K562 (cell line): ENCODE measurements around the gene PFKFB2. TPM values are rescaled to one million over a fixed set of nuclear protein-coding genes. Genes with fewer than 3 reads are reported as not detected.

Source experiments
- CHD2 ChIP-seq: IDR thresholded peaks from 2 replicates; pipeline ENCODE4 v1.6.1; 2011; ENCODE audit warnings: low read depth, low read length
- CREM ChIP-seq: IDR thresholded peaks from 2 replicates; pipeline ENCODE4 v1.6.1; 2014; ENCODE audit warnings: antibody characterized with exemption, low read depth
- CTCF ChIP-seq, 3 experiments: IDR thresholded peaks in 2 of 3; conservative IDR thresholded peaks in 1 of 3; 2 replicates each; pipeline ENCODE4 v1.5.1; 2011 to 2012; ENCODE audit warnings: low read length in 3 of 3, mild to moderate bottlenecking in 3 of 3, control low read depth in 2 of 3, improper control_type of control experiment in 1 of 3, inconsistent platforms in 1 of 3, low read depth in 1 of 3, mixed read lengths in 1 of 3, moderate library complexity in 1 of 3; ENCODE audit not compliant: insufficient read depth in 2 of 3
- E2F6 ChIP-seq, 2 experiments: IDR thresholded peaks; 2 replicates each; pipeline ENCODE4 v1.6.1; 2011; ENCODE audit warnings: borderline replicate concordance in 1 of 2, control low read depth in 1 of 2, low read depth in 1 of 2, low read length in 1 of 2, mild to moderate bottlenecking in 1 of 2, mixed read lengths in 1 of 2, moderate library complexity in 1 of 2; ENCODE audit not compliant: insufficient read depth in 1 of 2, insufficient read length in 1 of 2, poor library complexity in 1 of 2, severe bottlenecking in 1 of 2; ENCODE audit errors: extremely low read depth in 1 of 2
- EP300 ChIP-seq: IDR thresholded peaks from 2 replicates; pipeline ENCODE4 v1.6.1; 2012; ENCODE audit warnings: low read length, improper control_type of control experiment
- ILK ChIP-seq: fragments of 450-650 bp; IDR thresholded peaks from 2 replicates; pipeline ENCODE4 v1.6.1; 2016; ENCODE audit warnings: missing genetic modification characterization, low read depth, mild to moderate bottlenecking, missing compliant biosample characterization, moderate library complexity, borderline replicate concordance
- MIER1 ChIP-seq: fragments of 450-650 bp; IDR thresholded peaks from 2 replicates; pipeline ENCODE4 v1.6.1; 2016; ENCODE audit warnings: antibody characterized with exemption, mild to moderate bottlenecking, low read depth
- MXI1 ChIP-seq: IDR thresholded peaks from 2 replicates; pipeline ENCODE4 v1.6.1; 2011; ENCODE audit warnings: low read depth, mild to moderate bottlenecking, improper control_type of control experiment, low read length
- RNF2 ChIP-seq: sonication (generic); IDR thresholded peaks from 2 replicates; pipeline ENCODE4 v1.6.1; 2016
- SRSF9 ChIP-seq: fragments of 200-400 bp; formaldehyde crosslinking; IDR thresholded peaks from 2 replicates; pipeline ENCODE4 v1.6.1; 2017; ENCODE audit warnings: low read depth, low read length, borderline replicate concordance
- TOE1 ChIP-seq, 2 experiments: fragments of 450-650 bp in 1 of 2; sonication (generic) in 1 of 2; formaldehyde crosslinking in 1 of 2; IDR thresholded peaks; 2 replicates each; pipeline versions ENCODE4 v1.7.1 to v1.8.0; 2016 to 2022; ENCODE audit warnings: borderline replicate concordance in 2 of 2, mild to moderate bottlenecking in 2 of 2, antibody characterized with exemption in 1 of 2, inconsistent platforms in 1 of 2, low read depth in 1 of 2, missing genetic modification reagents in 1 of 2, moderate library complexity in 1 of 2
- WHSC1 ChIP-seq: IDR thresholded peaks from one replicate; pipeline ENCODE4 v1.6.1; 2012; ENCODE audit warnings: low read length, control low read depth, inconsistent platforms
- XRCC4 ChIP-seq: IDR thresholded peaks from one replicate; pipeline ENCODE4 v1.6.1; 2011; ENCODE audit not compliant: insufficient read depth, insufficient read length; ENCODE audit errors: extremely low read depth
- ZBTB1 ChIP-seq: sonication (generic); formaldehyde crosslinking; IDR thresholded peaks from 2 replicates; pipeline ENCODE4 v1.8.1; 2023; ENCODE audit warnings: missing genetic modification reagents, low read depth, mild to moderate bottlenecking, borderline replicate concordance
- ZFP36 ChIP-seq: fragments of 150-350 bp; IDR thresholded peaks from 2 replicates; pipeline ENCODE4 v1.6.1; 2018; ENCODE audit warnings: low read length, low read depth; ENCODE audit not compliant: partially characterized antibody
- ZMIZ1 ChIP-seq, 2 experiments: fragments of 150-350 bp in 1 of 2; IDR thresholded peaks; 2 replicates each; pipeline ENCODE4 v1.6.1; 2012 to 2016; ENCODE audit warnings: low read depth in 2 of 2, low read length in 2 of 2, mild to moderate bottlenecking in 1 of 2, moderate library complexity in 1 of 2
- polyA plus RNA-seq, 8 experiments: library from polyadenylated mRNA; depleted of rRNA in 4 of 8; stranded (reverse) in 5 of 8; unstranded in 3 of 8; fragments of >200 nt; fragmentation: Nextera tagmentation in 2 of 8; fragmentation: Illumina TruSeq in 1 of 8; extraction: Ambion mirVana in 2 of 8; extraction: Trizol in 1 of 8; gene quantifications; 2 replicates each; pipeline versions ENCODE4 v1.2.1 to v1.2.3, GENCODE V29; 2011 to 2014; ENCODE audit warnings: inconsistent platforms in 1 of 8, missing spikeins in 1 of 8
- total RNA-seq, 7 experiments: library from RNA; depleted of rRNA in 6 of 7; stranded (reverse); fragments of >200 nt in 6 of 7; fragmentation: Illumina TruSeq in 2 of 7; extraction: Trizol in 2 of 7; gene quantifications; 2 replicates each; pipeline versions ENCODE4 v1.2.1 to v1.2.3, GENCODE V29; 2011 to 2021; ENCODE audit warnings: low replicate concordance in 1 of 7
- TF ChIP-seq, protein P1 (sequence below): fragments of 250-450 bp; sonication (Bioruptor Pico); IDR thresholded peaks from 2 replicates; pipeline ENCODE4 v1.8.0; 2021; ENCODE audit warnings: borderline replicate concordance, mild to moderate bottlenecking, moderate library complexity; ENCODE audit not compliant: poor library complexity, severe bottlenecking
- TF ChIP-seq, protein P2 (sequence below): fragments of 250-450 bp; sonication (Bioruptor Pico); IDR thresholded peaks from 2 replicates; pipeline ENCODE4 v1.8.0; 2021; ENCODE audit warnings: moderate library complexity, mild to moderate bottlenecking, inconsistent platforms

PFKFB2 gene
- total and polyA plus RNA-seq, 9 of the 15 experiments (the other 6 are each of a cell fraction or from before 2014, with no cell fraction given), result 6.9 to 26.0 (median 16.4) TPM

DNA sequence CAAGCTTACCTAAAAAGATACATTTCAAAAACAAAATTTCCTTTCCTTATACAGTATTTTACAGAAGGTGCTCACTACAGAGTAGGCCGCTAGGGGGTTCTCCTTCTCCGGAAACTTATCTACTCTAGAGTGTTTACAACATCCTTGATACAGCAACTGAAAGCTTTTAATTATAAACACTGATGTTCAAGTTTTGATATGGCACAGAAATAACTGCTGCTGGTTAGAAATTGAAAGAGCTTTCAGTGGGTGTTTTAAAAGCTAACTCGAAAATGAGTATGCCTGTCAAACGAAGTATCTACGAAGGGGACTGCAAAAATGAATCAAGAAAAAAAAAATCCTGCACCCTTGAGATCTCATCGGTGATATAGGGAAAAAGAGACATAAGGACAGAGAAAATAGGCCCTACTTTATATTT is 3.1 kb upstream of the PFKFB2 start (continued):
- peak; percentile 73 to 91 (median 83) for TF ChIP-seq CTCF (IDR thresholded peaks at IDR 0.05 in 2 of 3, conservative IDR thresholded peaks at IDR 0.05 in 1 of 3; ENCODE audit: insufficient read depth in 2 of 3, low read depth in 1 of 3, low read length in 3 of 3)
- no peak for TF ChIP-seq MIER1
- no peak for TF ChIP-seq TOE1 (IDR thresholded peaks at IDR 0.05; ENCODE audit: borderline replicate concordance)
- TF ChIP-seq TOE1 (CRISPR knock-in tag; IDR thresholded peaks at IDR 0.05; ENCODE audit: borderline replicate concordance, low read depth), result no peak
- TF ChIP-seq CREM, result no peak
- TF ChIP-seq, protein P1, sequence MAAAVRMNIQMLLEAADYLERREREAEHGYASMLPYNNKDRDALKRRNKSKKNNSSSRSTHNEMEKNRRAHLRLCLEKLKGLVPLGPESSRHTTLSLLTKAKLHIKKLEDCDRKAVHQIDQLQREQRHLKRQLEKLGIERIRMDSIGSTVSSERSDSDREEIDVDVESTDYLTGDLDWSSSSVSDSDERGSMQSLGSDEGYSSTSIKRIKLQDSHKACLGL (CRISPR knock-in tag), result no peak
- TF ChIP-seq, protein P2, sequence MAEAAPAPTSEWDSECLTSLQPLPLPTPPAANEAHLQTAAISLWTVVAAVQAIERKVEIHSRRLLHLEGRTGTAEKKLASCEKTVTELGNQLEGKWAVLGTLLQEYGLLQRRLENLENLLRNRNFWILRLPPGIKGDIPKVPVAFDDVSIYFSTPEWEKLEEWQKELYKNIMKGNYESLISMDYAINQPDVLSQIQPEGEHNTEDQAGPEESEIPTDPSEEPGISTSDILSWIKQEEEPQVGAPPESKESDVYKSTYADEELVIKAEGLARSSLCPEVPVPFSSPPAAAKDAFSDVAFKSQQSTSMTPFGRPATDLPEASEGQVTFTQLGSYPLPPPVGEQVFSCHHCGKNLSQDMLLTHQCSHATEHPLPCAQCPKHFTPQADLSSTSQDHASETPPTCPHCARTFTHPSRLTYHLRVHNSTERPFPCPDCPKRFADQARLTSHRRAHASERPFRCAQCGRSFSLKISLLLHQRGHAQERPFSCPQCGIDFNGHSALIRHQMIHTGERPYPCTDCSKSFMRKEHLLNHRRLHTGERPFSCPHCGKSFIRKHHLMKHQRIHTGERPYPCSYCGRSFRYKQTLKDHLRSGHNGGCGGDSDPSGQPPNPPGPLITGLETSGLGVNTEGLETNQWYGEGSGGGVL (CRISPR knock-in tag), result no peak
- no peak for TF ChIP-seq ZMIZ1 (IDR thresholded peaks at IDR 0.05; ENCODE audit: low read depth in 2 of 2, low read length in 2 of 2)
- TF ChIP-seq SRSF9, result no peak
- TF ChIP-seq WHSC1, result no peak
- no peak for TF ChIP-seq MXI1
- TF ChIP-seq XRCC4, result no peak
- TF ChIP-seq EP300, result peak; percentile 41; the same call in 1 of the 2 replicates
- TF ChIP-seq CHD2, result no peak
- no peak for TF ChIP-seq ILK (tag)
- no peak for TF ChIP-seq RNF2
- TF ChIP-seq ZBTB1 (CRISPR knock-in tag), result no peak
- no peak for TF ChIP-seq E2F6 (IDR thresholded peaks at IDR 0.05; ENCODE audit: borderline replicate concordance in 1 of 2, extremely low read depth in 1 of 2, insufficient read depth in 1 of 2, insufficient read length in 1 of 2, low read depth in 1 of 2, low read length in 1 of 2, poor library complexity in 1 of 2, severe bottlenecking in 1 of 2)
- TF ChIP-seq ZFP36, result no peak
